Measurements from ENCODE around the gene MRGPRX3.

The MRGPRX3 gene

GRCh38 chr11:18171377-18172000 is 39.1 kb downstream of the MRGPRX3 start:
- no peak for DNase-seq

DNA sequence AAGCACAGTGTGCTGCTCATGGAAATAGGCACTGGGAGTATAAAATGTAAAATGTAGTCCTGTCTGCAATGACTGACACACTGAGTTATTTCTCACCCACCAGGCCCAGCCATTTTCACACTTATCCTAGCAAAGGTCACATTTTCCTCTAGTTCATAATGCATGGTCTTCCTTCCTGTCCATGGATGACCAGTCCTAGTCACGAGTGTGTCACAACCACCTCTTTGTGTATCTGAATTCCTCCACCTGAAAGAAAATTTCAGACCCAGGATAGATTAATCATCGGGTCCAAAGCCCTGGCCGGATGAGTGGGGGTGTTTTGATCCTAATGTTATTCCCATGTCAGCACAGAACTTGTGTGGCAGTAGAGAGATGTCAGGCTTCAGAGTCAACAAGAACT is 40.3 kb downstream of the MRGPRX3 start, which contains the start of gene MRGPRX4:
TSS of gene MRGPRX4 (plus strand) at position 172 of the 400 bp plus-strand sequence. CDS start 420 bp downstream, outside the sequence.
- DNase-seq: no peak

GRCh38 chr11:18173225-18173866 is 41.0 kb downstream of the MRGPRX3 start:
- DNase-seq: no peak

All from NCI-H524 treated with DMSO at 0.1 percent for 48 hours (cell line).